Suprapubic skin (tissue), 4 donors: Measurements from ENCODE around the gene URB1.

Experiments used
- CTCF ChIP-seq, 2 donors: fragments of 200-600 bp in 1 of 2; fragments of 450-650 bp in 1 of 2; sonication (generic) in 1 of 2; IDR thresholded peaks; one replicate each; pipeline ENCODE4 v1.5.1; 2016 to 2019; ENCODE audit warnings: antibody characterized with exemption in 2 of 2, mild to moderate bottlenecking in 1 of 2, moderate library complexity in 1 of 2
- EP300 ChIP-seq: sonication (generic); formaldehyde crosslinking; IDR thresholded peaks from one replicate; pipeline ENCODE4 v1.6.1; 2017; ENCODE audit warnings: antibody characterized with exemption
- POLR2A ChIP-seq, 2 donors: fragments of 450-650 bp; IDR thresholded peaks; one replicate each; pipeline ENCODE4 v1.6.1; 2017; ENCODE audit warnings: antibody characterized with exemption in 2 of 2, mild to moderate bottlenecking in 2 of 2, moderate library complexity in 2 of 2
- POLR2AphosphoS5 ChIP-seq, 3 donors: sonication (generic); formaldehyde crosslinking; IDR thresholded peaks; one replicate each; pipeline ENCODE4 v1.6.1; 2017; ENCODE audit warnings: antibody characterized with exemption in 3 of 3

- TF ChIP-seq CTCF (IDR thresholded peaks at IDR 0.05) (no peak), POLR2A (IDR thresholded peaks at IDR 0.05) (no peak), POLR2AphosphoS5 (IDR thresholded peaks at IDR 0.05) (no peak), EP300 (no peak)
These were observed 90.3 kb downstream of the URB1 start for GRCh38 chr21:32302560-32302959.
